ENCODE measurements around the gene XG.

Gene XG

DNA sequence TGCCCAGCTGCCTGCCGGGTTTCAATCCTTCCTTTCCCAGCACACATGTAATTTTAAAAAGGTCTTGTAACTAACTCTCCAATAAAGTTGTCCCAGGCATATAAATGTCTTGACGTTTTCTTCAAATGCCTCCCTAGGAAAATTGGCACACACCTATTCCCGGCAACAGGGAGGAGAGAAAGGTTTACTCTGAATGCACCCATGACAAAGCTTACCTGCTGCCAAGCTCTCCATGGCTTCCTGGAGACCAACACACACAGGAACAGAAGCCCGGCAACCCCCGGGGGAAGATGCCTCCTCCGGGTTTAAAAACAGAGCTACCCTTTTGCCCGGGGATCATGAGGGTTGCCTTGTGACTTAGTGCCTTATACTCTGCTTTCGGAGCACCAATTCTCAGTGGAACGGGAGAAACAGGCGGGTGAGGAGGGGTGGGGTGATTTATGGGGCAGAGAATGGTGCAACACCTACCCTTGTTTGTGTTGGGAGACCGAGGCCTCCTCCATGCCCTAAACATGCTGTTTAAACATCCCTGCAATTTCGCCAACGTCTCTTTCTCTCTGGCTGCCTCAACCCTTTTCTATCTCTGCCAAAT, 72.1 kb downstream of the XG start:
- no peak for DNase-seq

DNA sequence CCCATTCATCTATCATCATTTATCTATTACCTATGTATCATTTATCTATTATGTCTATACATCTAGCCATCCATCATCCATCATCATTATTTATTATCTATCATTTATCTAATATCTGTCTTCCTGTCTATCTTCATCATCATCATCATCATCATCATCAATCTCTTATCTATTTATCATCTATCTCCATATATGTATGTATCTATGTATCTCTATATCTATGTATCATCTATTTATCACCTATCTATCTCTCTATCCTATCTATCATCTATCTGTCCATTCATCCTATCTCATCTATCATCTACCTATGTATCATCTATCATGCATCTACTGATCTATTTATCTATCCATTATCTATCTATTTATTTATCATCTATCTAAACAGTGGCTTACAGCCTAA, 73.0 kb downstream of the XG start:
- DNase-seq: no peak

DNA sequence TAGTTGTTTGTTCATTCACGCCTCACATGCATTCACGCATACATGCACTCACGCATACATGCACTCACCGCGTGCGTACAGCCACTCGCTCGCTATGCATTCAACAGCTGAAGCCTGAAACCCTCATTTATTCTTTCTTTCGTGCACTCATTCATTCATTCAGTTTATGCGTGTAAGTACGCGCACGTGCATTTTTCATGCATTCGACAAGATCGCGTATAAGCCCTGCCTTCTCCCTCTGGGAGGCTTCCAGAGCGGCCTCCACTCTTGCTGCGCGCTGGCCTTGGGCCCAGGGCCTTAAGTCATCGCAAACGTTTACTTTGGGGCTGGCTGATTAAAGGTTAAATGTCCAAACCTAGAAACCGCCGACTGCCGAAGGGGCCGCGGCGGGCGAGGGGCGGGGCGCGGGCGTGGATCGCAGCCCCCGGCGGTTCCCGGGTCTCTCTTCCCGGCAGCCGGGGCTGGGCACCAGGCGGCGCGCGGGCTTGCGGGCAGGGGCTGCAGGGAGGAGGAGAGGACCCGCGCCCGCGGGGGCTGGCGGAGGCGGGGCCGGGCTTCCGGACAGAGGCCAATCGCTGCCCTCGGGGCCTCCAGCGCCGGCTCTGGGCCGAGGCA, 76.6 kb downstream of the XG start, which contains the start of gene GYG2:
GYG2 (plus strand) TSS at position 587 of the 615 bp plus-strand sequence. CDS start 1,259 bp downstream, outside the sequence.
- no peak for DNase-seq

DNA sequence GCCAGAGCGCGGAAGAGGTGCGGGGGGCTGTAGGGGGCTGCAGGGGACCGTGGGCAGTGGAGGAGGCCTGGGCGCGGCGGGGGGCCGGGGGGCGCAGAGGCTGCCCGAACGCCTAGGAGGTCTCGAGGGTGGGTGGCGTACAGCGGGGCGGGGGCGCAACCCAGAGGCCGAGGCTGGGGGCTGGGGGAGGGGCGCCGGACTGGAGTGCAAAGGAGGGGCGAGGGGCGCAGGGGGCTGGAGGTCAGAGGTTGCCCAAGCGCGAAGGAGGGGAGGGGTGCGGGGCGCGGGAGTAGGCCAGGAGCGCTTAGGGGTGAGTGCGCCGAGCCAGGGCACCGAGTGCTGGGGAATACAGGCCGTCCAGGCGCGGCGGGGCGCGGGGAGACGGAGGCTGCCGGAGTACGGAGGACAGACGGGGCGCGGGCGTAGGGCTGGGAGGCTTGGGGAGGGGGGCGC, 77.1 kb downstream of the XG start:
- no peak for DNase-seq

DNA sequence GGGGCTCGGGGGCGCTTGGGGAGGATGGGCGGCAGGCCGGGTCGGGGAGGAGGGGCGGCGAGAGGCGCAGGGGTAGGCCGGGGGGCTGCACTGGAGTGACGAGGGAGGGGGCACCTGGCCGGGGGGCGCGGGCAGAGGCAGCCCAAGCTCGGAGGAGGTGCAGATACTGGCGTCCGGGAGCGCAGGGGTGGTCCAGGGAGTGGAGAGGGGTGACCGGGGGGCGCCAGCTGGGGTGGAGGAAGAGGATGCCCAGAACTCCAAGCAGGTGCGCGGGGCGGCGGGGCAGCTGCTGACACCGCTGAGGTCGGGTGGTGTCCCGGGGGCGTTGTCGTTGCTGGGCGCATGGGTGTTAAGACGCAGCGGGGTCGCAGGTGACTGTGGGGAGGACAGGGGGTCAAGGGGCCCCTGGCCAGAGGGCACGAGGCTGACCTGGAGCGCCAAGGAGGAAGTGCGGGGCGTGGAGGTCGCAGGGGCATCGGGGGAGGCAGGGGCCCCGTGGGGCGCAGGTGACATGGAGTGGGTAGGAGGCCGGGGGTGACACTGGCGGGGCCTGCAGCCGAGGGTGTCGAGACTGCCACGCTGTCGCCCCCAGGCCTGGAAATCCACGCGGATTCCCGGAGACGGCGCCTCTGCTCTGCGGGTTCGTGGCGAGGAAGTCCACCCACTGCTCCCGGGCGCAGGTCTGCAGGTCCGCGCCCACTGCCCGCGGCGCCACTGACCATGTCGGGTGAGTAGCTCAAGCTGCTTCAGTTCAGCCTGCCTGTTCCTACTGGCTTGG, 77.8 kb downstream of the XG start:
- no peak for DNase-seq

DNA sequence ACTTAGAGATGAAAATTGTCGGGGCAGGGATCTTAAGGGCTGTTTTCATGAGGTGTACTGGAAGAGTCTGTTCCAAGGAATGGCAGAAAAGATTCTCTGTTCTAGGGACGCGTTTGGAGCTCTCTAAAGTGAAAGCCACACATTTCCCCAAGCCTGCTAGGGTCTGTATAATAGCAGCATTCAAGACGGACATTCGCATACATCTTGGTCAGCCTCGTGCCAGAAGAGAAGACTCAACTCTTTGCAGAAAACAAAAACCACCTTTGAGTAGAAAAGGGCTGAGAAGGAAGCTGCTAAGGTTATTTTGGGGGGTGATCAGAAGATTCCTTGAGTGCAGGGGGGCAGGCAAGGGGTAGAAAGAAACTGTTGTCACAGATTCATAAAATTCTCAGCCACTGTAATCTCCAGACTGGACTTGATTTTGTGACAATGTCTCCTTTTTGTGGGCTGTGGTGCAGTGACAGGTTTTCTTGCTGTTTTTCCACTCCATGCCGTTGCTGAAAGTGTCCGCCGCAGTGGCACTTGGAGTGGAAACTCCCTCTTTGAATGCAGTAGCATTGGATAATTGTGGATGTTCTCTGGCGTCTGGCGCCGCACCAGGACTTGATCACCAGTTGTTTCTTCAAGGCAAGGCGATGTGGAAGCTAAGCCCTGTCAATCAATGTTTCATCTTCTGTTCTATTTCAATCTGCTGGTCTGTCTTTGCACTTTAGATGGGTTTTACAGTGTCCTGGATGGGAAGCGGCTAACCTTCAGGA, 79.8 kb downstream of the XG start:
- DNase-seq: no peak

DNA sequence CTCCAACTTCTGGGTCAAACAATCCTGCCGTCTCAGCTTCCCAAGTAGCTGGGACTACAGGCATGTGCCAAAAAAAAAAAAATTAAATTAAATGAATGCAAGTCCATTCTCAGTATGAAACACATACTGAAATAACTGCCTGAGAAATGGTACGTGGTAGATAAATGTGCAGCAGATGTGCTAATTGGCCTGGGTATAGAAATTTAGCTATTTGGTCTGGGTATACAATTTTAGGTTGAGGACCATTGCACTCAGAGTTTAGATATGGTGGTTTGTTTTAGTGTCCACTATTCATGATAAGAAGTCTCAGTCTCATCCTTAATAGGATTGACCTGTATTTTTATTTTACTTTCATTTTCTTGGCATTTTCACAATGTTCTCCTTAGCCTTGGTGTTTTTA, 86.1 kb downstream of the XG start:
- DNase-seq: no peak

DNA sequence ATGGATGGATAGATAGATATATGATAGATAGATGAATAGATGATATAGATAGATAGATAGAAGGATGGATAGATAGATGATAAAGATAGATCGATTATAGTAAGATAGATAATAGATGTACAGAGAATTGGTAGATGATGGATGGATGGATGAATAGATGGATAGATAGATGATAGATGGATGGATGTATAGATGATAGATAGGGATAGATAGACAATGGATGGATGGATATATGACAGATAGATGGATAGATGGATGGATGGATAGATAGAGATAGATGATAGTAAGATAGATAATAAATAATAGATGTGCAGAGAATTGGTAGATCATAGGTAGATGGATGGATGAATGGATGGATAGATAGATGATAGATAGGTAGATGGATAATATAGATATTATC, 89.1 kb downstream of the XG start:
- DNase-seq: no peak

DNA sequence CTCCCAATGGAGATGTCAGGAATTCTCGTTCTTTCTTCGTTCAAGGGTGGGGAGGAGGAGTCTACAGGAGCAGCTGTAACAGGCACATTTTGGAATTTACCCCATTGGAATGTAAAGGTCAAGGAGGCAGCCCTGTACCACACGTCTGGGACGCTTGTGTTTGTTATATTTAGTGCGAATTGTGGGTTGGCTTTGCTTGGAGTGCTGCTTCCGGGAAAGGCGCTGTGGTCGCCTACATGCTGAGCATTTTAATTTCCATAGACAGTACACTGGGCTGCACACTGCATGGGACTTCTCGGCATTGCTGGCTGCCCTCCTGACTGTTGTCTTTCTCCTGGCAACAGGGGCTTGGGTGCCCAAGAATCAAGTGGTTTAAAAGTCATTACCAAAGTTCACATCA, 89.7 kb downstream of the XG start:
- DNase-seq: no peak

DNA sequence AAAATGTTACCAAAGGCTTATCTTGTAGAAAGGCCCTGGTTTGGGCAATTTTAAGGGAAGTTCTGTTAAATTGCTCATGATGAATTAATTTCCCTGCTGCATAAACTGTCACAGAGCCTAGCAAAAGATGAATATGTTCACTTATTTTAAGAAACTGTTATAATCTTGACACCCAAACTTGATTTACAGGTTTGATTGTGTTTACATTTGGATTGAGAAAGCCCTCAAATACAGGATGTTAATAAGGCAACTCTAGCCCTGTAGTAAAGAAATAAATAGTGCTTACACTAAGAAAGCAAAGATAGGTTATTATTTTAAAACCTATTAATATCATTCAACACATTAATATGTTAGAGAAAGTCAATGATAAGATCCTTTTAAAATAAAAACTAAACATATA, 95.2 kb downstream of the XG start:
- no peak for DNase-seq

DNA sequence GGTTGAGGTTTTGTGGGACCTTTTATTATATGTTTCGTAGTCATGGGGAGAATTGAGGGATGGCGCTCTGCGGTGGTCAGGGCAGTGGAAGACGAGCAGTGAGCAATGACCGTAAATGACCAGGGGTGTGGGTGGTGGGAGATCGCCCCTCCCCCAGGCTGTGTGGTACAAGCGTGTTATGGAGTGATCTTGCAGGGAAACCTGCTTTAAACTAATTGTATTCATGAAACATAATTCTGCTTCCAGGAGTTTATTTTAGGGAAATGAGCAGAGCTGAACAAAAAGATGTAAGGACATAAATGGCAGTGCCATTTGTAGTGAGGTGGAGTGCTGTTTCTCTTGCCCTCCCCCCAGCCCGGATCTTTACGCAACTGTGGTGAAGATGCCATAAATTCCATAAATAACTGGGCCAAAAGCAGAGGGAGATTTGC, 97.0 kb downstream of the XG start:
- no peak for DNase-seq

DNA sequence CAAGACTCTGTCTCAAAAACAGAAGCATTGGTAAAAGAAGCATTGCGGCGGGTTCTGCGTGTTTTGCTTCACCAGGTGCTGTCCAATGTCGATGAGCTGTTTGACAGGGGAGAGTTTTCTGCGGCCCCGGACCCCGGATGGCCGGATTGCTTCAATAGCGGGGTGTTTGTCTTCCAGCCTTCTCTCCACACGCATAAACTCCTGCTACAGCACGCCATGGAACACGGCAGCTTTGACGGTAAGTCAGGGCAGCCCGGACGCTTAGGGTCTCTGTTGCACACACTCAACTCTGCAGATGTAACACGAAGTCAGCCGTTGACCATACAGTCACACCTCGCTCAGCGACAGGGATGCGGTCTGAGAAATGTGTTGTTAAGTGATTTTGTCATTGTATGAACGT, 103.1 kb downstream of the XG start:
- DNase-seq: no peak

DNA sequence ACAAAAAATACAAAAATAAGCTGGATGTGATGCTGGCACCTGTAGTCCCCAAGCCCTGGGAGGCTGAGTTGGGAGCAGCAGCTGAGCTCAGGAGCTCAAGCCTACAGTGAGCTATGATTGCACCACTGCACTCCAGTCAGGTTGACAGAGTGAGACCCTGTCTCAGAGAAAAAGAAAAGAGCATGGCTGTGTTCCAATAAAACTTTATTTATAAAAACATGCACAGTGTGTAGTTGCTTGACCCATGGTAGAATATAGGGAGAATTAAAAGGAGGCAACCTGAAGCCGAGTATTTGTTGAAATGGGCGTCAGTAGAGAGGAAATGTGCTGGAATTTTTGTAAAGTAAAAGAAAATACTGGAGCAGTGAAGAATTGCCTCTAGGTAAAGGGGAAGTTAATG, 103.9 kb downstream of the XG start:
- DNase-seq: no peak

DNA sequence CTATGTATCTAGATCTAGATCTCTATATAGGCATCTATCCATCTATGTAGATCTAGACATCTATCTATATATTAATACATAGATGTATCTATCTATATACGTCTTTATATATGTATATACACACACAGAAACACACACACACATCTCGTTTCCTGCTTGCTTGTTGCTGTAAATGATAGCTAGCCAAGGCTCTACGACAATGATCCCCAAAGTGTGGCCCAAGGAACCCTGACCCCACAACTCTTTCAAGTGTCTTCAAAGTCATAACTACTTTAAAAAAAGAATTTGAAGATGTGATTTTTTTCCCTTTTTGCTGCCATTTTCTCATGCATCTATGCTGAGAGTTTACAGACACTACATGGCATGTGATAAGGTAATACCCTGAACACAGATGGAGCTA, 105.7 kb downstream of the XG start:
- DNase-seq: no peak

DNA sequence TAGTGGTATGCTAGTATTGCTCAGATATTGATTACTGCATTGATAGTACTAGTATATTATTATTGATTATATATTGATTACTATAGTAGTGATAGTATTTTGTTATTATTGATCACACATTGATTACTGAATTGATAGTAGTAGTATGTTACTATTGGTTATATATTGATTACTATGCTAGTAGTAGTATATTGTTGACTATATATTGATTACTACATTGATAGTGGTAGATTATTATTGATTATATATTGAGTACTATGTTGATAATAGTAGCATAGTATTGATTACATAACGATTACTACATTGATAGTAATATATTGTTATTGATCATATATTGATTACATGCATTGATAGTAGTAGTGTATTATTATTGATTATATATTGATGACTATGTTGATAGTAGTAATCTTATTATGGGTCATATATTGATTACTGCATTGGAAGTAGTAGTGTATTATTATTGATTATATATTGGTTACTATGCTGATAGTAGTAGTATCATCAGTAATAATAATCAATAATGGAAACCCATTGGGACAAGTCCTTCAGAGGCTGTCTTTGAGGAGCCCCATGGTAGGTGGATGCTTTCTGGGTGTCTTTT, 107.5 kb downstream of the XG start:
- no peak for DNase-seq

DNA sequence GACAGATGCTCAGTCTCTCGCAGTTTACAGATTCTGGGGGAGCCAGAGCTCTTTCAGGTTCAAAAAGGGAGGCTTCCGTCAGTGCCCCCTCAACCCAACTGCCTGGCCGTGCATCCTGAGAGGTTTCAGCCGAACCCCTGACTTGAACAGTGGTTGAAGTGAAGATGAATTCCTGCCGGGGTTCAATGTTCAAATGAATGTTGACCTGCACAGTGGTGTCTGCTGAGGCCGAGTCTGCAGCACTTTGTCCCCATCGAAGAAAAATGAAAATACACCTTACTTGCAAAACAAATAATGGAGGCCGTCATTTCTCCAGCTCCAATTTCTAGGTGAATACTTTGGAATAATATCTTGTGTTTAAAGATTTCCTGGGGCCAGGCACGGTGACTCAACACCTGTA, 110.6 kb downstream of the XG start:
- DNase-seq: no peak

DNA sequence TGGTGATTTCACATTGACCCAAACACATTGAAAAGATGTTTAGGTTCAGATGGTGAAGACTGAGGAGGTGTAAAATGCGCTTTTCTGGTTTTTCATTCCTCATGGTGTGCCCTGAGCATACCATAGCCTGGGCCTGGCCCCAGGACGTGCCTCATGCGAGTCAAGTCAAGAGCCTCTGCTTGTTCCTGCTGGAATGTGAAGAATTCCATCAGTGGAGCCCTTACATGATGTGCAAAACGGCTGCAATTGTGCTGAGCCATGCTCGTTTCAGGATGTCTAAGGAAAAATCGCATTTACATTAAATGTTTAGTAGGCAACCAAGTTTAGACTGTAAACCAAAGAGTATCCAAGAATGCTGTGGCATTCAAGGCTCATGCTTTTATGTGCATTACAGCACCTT, 111.8 kb downstream of the XG start:
- no peak for DNase-seq

Data from activated CD4-positive, alpha-beta T cell treated with anti-CD3 and anti-CD28 coated beads, Interleukin-2, amount 50 U/mL, for 1 hour (primary cell).